HL-60 (cell line): ENCODE measurements around the gene ANKRD9. TPM values are rescaled to one million over a fixed set of nuclear protein-coding genes. Genes with fewer than 3 reads are reported as not detected.

Source experiments
- DNase-seq, 2 experiments: peaks; one replicate each; pipeline ENCODE4 v3.0.0-alpha.2; 2010 to 2020; ENCODE audit warnings: low read depth in 1 of 2, low spot score in 1 of 2
- H3K27ac ChIP-seq: fragments of 250-450 bp; sonication (Bioruptor Pico); replicated peaks from 2 replicates; pipeline ENCODE4 v1.5.1; 2020; ENCODE audit warnings: mild to moderate bottlenecking, moderate library complexity
- H3K27me3 ChIP-seq: fragments of 250-450 bp; sonication (Bioruptor Pico); 2 replicates; pipeline ENCODE4 v1.5.1; 2021; ENCODE audit warnings: mild to moderate bottlenecking, moderate library complexity; ENCODE audit not compliant: insufficient read depth, poor library complexity, severe bottlenecking
- H3K4me3 ChIP-seq: replicated peaks from 2 replicates; pipeline ENCODE4 v1.5.1; 2011; ENCODE audit warnings: mild to moderate bottlenecking, control low read depth, low read length; ENCODE audit not compliant: insufficient read depth
- GABPA ChIP-seq: IDR thresholded peaks from 2 replicates; pipeline ENCODE4 v1.6.1; 2012; ENCODE audit warnings: low read depth
- POLR2AphosphoS5 ChIP-seq: IDR thresholded peaks from 2 replicates; pipeline ENCODE4 v1.6.1; 2012; ENCODE audit warnings: low read depth
- SPI1 ChIP-seq: IDR thresholded peaks from 2 replicates; pipeline ENCODE4 v1.6.1; 2012; ENCODE audit warnings: low read depth, mild to moderate bottlenecking, borderline replicate concordance
- microRNA-seq: library from miRNA; unstranded; fragments of <30 nt; microRNA quantifications from one replicate; pipeline ENCODE4, GENCODE V29; 2018
- TF ChIP-seq, protein P1 (sequence below): IDR thresholded peaks from one replicate; pipeline ENCODE4 v1.5.1; 2011; ENCODE audit warnings: low read length, control low read depth, inconsistent platforms; ENCODE audit not compliant: insufficient read depth
- TF ChIP-seq, protein P2 (sequence below): IDR thresholded peaks from 2 replicates; pipeline ENCODE4 v1.6.1; 2012; ENCODE audit warnings: low read depth; ENCODE audit not compliant: insufficient replicate concordance

Gene ANKRD9

DNA sequence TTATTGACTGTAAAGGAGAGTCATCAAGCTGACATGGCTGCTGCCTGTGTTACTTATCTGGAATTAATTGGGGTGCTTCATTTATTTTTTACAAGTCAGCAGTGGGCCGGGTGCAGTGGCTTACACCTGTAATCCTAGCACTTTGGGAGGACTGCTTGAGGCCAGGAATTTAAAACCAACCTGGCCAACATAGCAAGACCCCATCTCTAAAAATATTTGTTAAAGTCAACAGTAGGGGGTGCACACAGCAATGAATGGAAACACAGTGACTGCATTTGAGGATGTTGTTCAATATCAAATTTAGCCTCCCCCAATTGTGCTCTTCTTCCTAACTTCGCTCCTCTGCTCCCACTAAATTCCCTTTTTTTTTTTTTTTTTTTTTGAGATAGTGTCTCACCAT is 52.1 kb downstream of the ANKRD9 start:
- DNase-seq = no peak
- Histone ChIP-seq H3K27me3 (no peaks in the 10 kb centered on the region), H3K27ac (no peak overlapping the region), H3K4me3 (no peak overlapping the region)
- TF ChIP-seq SPI1 = no peak
- TF ChIP-seq, protein P1, sequence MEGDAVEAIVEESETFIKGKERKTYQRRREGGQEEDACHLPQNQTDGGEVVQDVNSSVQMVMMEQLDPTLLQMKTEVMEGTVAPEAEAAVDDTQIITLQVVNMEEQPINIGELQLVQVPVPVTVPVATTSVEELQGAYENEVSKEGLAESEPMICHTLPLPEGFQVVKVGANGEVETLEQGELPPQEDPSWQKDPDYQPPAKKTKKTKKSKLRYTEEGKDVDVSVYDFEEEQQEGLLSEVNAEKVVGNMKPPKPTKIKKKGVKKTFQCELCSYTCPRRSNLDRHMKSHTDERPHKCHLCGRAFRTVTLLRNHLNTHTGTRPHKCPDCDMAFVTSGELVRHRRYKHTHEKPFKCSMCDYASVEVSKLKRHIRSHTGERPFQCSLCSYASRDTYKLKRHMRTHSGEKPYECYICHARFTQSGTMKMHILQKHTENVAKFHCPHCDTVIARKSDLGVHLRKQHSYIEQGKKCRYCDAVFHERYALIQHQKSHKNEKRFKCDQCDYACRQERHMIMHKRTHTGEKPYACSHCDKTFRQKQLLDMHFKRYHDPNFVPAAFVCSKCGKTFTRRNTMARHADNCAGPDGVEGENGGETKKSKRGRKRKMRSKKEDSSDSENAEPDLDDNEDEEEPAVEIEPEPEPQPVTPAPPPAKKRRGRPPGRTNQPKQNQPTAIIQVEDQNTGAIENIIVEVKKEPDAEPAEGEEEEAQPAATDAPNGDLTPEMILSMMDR = no peak
- TF ChIP-seq, protein P2, sequence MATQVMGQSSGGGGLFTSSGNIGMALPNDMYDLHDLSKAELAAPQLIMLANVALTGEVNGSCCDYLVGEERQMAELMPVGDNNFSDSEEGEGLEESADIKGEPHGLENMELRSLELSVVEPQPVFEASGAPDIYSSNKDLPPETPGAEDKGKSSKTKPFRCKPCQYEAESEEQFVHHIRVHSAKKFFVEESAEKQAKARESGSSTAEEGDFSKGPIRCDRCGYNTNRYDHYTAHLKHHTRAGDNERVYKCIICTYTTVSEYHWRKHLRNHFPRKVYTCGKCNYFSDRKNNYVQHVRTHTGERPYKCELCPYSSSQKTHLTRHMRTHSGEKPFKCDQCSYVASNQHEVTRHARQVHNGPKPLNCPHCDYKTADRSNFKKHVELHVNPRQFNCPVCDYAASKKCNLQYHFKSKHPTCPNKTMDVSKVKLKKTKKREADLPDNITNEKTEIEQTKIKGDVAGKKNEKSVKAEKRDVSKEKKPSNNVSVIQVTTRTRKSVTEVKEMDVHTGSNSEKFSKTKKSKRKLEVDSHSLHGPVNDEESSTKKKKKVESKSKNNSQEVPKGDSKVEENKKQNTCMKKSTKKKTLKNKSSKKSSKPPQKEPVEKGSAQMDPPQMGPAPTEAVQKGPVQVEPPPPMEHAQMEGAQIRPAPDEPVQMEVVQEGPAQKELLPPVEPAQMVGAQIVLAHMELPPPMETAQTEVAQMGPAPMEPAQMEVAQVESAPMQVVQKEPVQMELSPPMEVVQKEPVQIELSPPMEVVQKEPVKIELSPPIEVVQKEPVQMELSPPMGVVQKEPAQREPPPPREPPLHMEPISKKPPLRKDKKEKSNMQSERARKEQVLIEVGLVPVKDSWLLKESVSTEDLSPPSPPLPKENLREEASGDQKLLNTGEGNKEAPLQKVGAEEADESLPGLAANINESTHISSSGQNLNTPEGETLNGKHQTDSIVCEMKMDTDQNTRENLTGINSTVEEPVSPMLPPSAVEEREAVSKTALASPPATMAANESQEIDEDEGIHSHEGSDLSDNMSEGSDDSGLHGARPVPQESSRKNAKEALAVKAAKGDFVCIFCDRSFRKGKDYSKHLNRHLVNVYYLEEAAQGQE = no peak
- no peak for TF ChIP-seq POLR2AphosphoS5
- TF ChIP-seq GABPA = no peak

DNA sequence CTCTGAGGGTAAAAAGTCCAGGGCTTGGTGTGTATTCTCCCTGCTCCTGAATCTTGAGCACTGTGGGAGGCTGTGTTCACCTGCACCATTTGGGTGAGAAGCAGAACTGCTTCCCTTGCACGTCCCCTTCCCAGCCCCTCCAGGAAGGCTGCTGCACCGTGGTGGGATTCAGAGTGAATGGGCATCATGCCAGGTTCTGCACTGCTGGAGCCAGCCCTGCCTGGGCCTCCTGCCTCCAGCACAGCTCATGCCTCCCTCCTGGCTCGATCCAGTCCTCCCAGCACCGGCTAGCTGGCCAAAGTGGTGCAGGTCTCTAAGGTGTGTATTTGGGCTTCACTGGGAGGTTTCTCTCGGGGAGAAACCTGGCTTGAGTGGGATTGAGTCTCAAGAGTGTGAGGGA is 54.9 kb downstream of the ANKRD9 start:
- no peak for DNase-seq
- TF ChIP-seq SPI1 (no peak), POLR2AphosphoS5 (no peak), GABPA (no peak)
- TF ChIP-seq, protein P2 = no peak
- TF ChIP-seq, protein P1 = no peak
- no peak overlapping the region for H3K4me3 ChIP-seq
- no peak overlapping the region for H3K27ac ChIP-seq
- no peaks in the 10 kb centered on the region for H3K27me3 ChIP-seq

DNA sequence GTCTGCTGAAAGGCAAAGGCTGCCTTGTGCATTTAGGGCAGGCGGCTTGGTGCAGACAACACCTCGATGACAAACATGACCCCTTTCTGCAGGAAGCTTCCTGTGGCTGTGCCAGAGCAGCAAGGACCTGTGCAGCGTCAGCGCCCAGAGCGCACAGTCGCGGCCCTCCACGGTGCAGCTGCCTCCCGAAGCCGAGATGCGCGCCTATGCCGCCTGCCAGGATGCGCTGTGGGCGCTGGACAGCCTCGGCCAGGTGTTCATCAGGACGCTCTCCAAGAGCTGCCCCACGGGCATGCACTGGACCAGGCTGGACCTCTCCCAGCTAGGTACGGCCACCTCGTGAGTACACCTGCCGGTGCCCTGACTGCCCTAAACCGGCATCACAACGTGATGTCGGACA is 57.3 kb downstream of the ANKRD9 start:
- no peak for DNase-seq
- no peak overlapping the region for H3K27ac ChIP-seq
- no peaks in the 10 kb centered on the region for H3K27me3 ChIP-seq
- TF ChIP-seq, protein P1 = no peak
- TF ChIP-seq SPI1 (no peak), POLR2AphosphoS5 (no peak), GABPA (no peak)
- TF ChIP-seq, protein P2 = no peak
- H3K4me3 ChIP-seq = no peak overlapping the region

Small RNA genes within 50 kb of the gene (microRNA-seq; reads per million reads assigned to microRNA genes)
- not detected for gene MIR4309
